Naive B cell (primary cell): ENCODE results near the gene APC2. TPM values are rescaled to one million over a fixed set of nuclear protein-coding genes. Genes with fewer than 3 reads are reported as not detected.
"Not testable (repeated sequence)": the region's sequence is repeated elsewhere in the genome, so short reads cannot be mapped to it uniquely, and the experiment has no call there.

Experiments
- ATAC-seq, 2 donors: fragments of 150-1000 bp; cut with Tn5 transposase; 2 replicates each; pipeline ENCODE4 v1.10.0; 2021; ENCODE audit warnings: low read depth in 2 of 2, mild to moderate bottlenecking in 2 of 2, moderate library complexity in 2 of 2
- DNase-seq: peaks from one replicate; pipeline ENCODE4 v3.0.0; 2022
- H3K27ac Mint-ChIP-seq, 6 donors: one replicate each; pipeline ENCODE4 v1.8.0; 2020 to 2022; ENCODE audit warnings: mild to moderate bottlenecking in 6 of 6, mixed read lengths in 6 of 6, moderate library complexity in 5 of 6, inconsistent platforms in 2 of 6
- H3K27me3 Mint-ChIP-seq, 3 donors: one replicate each; pipeline ENCODE4 v1.8.0; 2021 to 2022; ENCODE audit warnings: mixed read lengths in 3 of 3, mild to moderate bottlenecking in 1 of 3
- H3K36me3 Mint-ChIP-seq, 2 donors: one replicate each; pipeline ENCODE4 v1.8.0; 2020 to 2022; ENCODE audit warnings: mixed read lengths in 2 of 2, inconsistent platforms in 1 of 2, mild to moderate bottlenecking in 1 of 2
- H3K4me1 Mint-ChIP-seq, 3 donors: one replicate each; pipeline ENCODE4 v1.8.0; 2020 to 2022; ENCODE audit warnings: mixed read lengths in 3 of 3, inconsistent platforms in 1 of 3, mild to moderate bottlenecking in 1 of 3, moderate library complexity in 1 of 3
- H3K4me3 Mint-ChIP-seq, 8 donors: one replicate each; pipeline ENCODE4 v1.8.0; 2020 to 2022; ENCODE audit warnings: mild to moderate bottlenecking in 8 of 8, mixed read lengths in 8 of 8, moderate library complexity in 8 of 8, inconsistent platforms in 2 of 8
- H3K9me3 Mint-ChIP-seq, 7 donors: one replicate each; pipeline ENCODE4 v1.8.0; 2020 to 2022; ENCODE audit warnings: mixed read lengths in 7 of 7, mild to moderate bottlenecking in 5 of 7, inconsistent platforms in 2 of 7, moderate library complexity in 1 of 7
- polyA plus RNA-seq, 6 donors: library from polyadenylated mRNA; unstranded; fragments of 300-500 nt; fragmentation: Illumina TruSeq; gene quantifications; one replicate each; pipeline ENCODE4 v1.2.3, GENCODE V29; 2021; ENCODE audit warnings: low read depth in 6 of 6

The APC2 gene
- polyA plus RNA-seq, 6 donors from 2014 or later = 0.03 TPM; not detected in 5

DNA sequence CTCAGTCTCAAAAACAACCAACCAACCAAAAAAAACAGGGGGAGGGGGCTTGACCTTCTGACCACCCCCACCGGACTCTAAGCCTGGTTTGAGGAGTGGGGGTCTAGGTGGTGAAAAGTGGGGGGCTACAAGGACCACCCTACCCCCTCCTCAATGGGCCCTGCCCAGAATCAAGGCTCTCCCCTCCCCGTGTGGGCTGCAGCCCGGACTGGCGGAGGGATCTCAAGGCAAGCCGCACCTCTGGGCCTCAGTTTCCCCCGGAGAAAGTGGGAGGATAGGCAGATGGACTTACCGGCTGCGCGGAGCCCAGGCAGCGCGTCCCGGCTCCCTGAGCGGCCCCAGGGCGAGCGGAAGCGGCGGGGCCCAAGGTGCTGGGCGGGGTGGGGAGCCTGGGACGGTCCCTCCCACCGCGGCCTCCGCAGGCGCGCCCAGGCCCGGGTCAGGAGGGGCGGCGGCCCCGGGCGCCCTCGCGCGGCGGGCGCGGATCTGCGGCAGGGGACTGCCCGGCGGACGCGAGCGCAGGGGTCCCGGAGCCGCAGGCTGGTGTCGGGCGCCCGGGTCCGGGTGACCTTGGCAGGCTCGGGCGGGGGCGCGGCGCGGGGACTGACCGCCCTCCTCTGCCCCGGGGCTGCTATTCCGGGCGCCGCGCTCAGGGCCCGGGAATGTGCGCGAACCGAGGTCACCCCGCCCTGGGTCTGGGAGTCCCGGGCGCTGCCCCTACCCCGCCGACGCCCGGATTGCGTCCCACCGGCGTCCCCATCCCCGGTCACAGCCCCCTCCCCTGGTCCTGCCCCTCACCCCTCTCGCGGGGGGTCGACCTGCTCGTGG lies 63.0 kb downstream of the APC2 start, which contains the start of gene ADAMTSL5:
Gene ADAMTSL5 (minus strand): TSS at position 349 of the 828 bp plus-strand sequence. CDS start 2,076 bp downstream, outside the sequence.
- H3K27me3 Mint-ChIP-seq = peaks cover 24 to 79% (median 48%) of the 10 kb centered on the region in 3 donors
- ATAC-seq (peak; percentile 44 to 50), DNase-seq (peak; percentile 19)
- peaks cover 0 to 11% of the 10 kb centered on the region in 2 donors for H3K36me3 Mint-ChIP-seq
- peak within 1 kb of the TSS in 3 of 6 donors; percentile 41 to 85 (median 54) for H3K27ac Mint-ChIP-seq
- peaks cover 2 to 11% (median 10%) of the 10 kb centered on the region in 3 donors for H3K4me1 Mint-ChIP-seq
- peak within 1 kb of the TSS in 5 of 8 donors; percentile 52 to 71 (median 60) for H3K4me3 Mint-ChIP-seq
- peaks cover 0 to 10% (median 4%) of the 10 kb centered on the region in 7 donors for H3K9me3 Mint-ChIP-seq

DNA sequence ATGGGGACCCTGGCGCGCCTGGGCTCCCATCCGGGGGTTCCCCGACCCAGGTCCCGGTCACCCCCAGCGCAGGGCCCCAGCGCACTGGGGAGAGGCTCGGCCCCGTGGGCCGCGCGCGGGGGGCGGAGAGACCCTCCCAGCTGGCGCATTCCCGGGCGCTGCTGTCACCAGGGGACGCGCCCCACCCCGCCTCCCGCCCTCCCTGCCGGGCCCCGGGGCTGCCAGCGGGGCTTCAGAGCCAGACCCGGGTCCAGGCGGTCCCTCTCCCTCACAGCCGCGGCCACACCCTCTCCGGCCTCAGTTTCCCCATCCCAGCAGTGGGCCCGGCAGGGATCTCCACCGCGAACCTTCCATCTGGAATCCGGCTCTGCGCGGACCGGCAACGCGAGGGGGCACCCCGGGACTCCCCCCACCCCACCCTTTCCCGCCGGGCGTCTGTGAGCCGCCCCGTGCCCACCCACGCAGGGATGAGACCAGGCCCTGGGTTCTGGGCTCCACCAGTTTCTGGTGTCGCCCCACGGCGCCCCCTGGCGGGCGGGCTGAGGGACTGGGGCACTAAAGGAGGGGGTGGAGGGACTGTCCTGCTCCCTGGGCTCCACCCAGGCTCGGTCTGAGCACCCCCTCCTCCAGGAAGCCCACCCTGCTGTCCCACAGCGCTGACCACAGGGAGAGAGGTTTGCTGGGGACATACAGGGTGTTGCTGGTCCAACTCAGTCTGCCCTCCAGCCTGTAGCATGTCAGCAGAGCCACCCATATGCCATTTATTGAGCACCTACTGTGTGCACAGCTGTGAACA lies 63.8 kb downstream of the APC2 start:
- peak; percentile 41 for DNase-seq
- Mint-ChIP-seq H3K27me3 (peaks cover 23 to 80% (median 52%) of the 10 kb centered on the region in 3 donors), H3K4me1 (peaks cover 0 to 9% (median 8%) of the 10 kb centered on the region in 3 donors), H3K27ac (peak overlapping the region in 1 of 6 donors; percentile 30), H3K4me3 (peak overlapping the region in 3 of 8 donors; percentile 40 to 52 (median 48)), H3K36me3 (peaks cover 0 to 9% of the 10 kb centered on the region in 2 donors), H3K9me3 (peaks cover 0 to 9% (median 2%) of the 10 kb centered on the region in 7 donors)
- peak; percentile 70 to 74 for ATAC-seq

GRCh38 chr19:1514295-1514661 lies 64.4 kb downstream of the APC2 start:
- peak overlapping the region in 3 of 8 donors; percentile 22 to 48 (median 40) for H3K4me3 Mint-ChIP-seq
- peaks cover 23 to 78% (median 55%) of the 10 kb centered on the region in 3 donors for H3K27me3 Mint-ChIP-seq

DNA sequence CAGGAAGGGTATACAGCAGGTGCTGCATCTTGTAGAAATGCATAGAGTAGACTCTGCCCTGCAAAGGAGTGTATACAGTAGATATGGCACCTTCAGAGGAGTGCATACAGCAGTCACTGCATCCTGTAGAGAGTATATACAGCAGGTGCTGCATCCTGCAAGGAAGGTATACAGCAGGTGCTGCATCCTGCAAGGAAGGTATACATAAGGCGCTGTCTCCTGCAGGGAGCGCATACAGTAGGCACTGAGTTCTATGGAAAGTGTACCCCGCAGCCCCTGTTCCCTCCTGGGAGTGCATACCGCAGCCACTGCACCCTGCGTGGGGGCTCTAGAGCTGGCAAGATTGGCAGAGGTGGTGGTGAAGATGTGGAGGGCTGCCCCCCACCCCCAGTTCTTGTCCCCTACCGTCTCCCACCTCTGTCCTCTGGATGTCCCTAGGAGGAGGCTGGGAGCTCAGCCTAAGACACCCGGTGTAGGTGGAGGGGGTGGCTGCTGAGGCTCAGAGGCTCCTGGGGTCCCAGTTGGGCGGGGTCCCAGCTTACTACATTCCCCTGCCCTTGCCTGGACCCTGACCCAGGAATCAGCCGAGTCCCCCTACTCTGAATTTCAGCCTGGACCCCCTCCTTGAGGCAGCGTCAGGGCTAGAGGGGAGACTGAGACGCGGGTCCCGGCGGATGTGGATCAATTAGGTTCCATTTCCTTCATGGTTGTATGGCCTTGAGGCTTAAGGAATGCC lies 65.2 kb downstream of the APC2 start:
- Mint-ChIP-seq H3K4me1 (peaks cover 0 to 9% (median 4%) of the 10 kb centered on the region in 3 donors), H3K4me3 (peak overlapping the region in 1 of 8 donors; percentile 22), H3K9me3 (peaks cover 0 to 7% (median 0%) of the 10 kb centered on the region in 7 donors), H3K36me3 (peaks cover 0 to 9% of the 10 kb centered on the region in 2 donors), H3K27ac (peak overlapping the region in 1 of 6 donors; percentile 47), H3K27me3 (peaks cover 18 to 70% (median 49%) of the 10 kb centered on the region in 3 donors)
- DNase-seq (no peak), ATAC-seq (no peak)

More at GRCh38 chr19:1514295-1514661, 64.4 kb downstream of the APC2 start:
- ATAC-seq = no peak
- Mint-ChIP-seq H3K4me1 (peaks cover 0 to 9% (median 8%) of the 10 kb centered on the region in 3 donors), H3K27ac (no peak overlapping the region), H3K9me3 (peaks cover 0 to 7% (median 0%) of the 10 kb centered on the region in 7 donors), H3K36me3 (peaks cover 0 to 9% of the 10 kb centered on the region in 2 donors)
- no peak for DNase-seq

DNA sequence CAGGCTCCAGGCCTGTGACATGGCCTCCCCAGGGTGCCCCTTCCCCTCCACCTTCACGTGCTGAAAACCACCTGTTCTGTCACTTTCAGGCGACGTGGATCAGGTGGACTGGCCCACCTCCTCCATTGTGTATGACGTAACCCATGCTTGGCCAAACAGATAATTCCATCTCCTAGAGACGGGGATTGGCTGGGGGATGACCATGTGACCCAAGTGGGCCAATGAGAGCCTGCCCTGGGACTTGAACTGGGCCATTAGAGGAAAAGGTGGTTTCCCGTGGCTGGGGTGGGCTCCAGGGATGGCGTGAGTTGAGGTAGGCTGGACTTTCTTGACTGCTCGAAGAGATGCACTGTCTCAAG lies 66.5 kb downstream of the APC2 start:
- H3K27me3 Mint-ChIP-seq = peaks cover 11 to 60% (median 36%) of the 10 kb centered on the region in 3 donors
- H3K4me1 Mint-ChIP-seq = peaks cover 0 to 9% (median 4%) of the 10 kb centered on the region in 3 donors
- ATAC-seq = no peak
- DNase-seq = no peak
- peaks cover 0 to 9% of the 10 kb centered on the region in 2 donors for H3K36me3 Mint-ChIP-seq
- peak overlapping the region in 1 of 8 donors; percentile 30 for H3K4me3 Mint-ChIP-seq
- peaks cover 0 to 7% (median 0%) of the 10 kb centered on the region in 7 donors for H3K9me3 Mint-ChIP-seq
- H3K27ac Mint-ChIP-seq = no peak overlapping the region

GRCh38 chr19:1518471-1518870 lies 68.5 kb downstream of the APC2 start:
- Mint-ChIP-seq H3K4me3 (no peak overlapping the region), H3K36me3 (peaks cover 0 to 9% of the 10 kb centered on the region in 2 donors), H3K27ac (no peak overlapping the region), H3K27me3 (peaks cover 20 to 67% (median 38%) of the 10 kb centered on the region in 3 donors), H3K9me3 (peaks cover 0 to 7% (median 0%) of the 10 kb centered on the region in 7 donors), H3K4me1 (peaks cover 0 to 4% (median 2%) of the 10 kb centered on the region in 3 donors)
- DNase-seq (no peak), ATAC-seq (no peak)

GRCh38 chr19:1519802-1520201 lies 69.9 kb downstream of the APC2 start:
- peaks cover 0 to 15% of the 10 kb centered on the region in 2 donors for H3K36me3 Mint-ChIP-seq
- H3K27ac Mint-ChIP-seq, DNase-seq, H3K4me3 Mint-ChIP-seq, ATAC-seq, H3K4me1 Mint-ChIP-seq, H3K9me3 Mint-ChIP-seq: not testable (repeated sequence)
- H3K27me3 Mint-ChIP-seq = peaks cover 25 to 63% (median 38%) of the 10 kb centered on the region in 3 donors

GRCh38 chr19:1520203-1520780 lies 70.4 kb downstream of the APC2 start:
- ATAC-seq (no peak), DNase-seq (no peak)
- Mint-ChIP-seq H3K4me1 (peaks cover 5 to 7% (median 7%) of the 10 kb centered on the region in 3 donors), H3K27me3 (peaks cover 28 to 63% (median 42%) of the 10 kb centered on the region in 3 donors), H3K27ac (no peak overlapping the region), H3K36me3 (peaks cover 0 to 17% of the 10 kb centered on the region in 2 donors), H3K9me3 (peaks cover 0 to 8% (median 0%) of the 10 kb centered on the region in 7 donors), H3K4me3 (no peak overlapping the region)

- ATAC-seq = no peak
- Mint-ChIP-seq H3K4me1 (peaks cover 7 to 12% (median 11%) of the 10 kb centered on the region in 3 donors), H3K36me3 (peaks cover 0 to 13% of the 10 kb centered on the region in 2 donors), H3K9me3 (peaks cover 0 to 4% (median 0%) of the 10 kb centered on the region in 7 donors), H3K27ac (no peak overlapping the region), H3K4me3 (no peak overlapping the region), H3K27me3 (peaks cover 27 to 65% (median 47%) of the 10 kb centered on the region in 3 donors)
- no peak for DNase-seq
Measured at GRCh38 chr19:1521636-1522035, 71.7 kb downstream of the APC2 start.

- H3K27me3 Mint-ChIP-seq = peaks cover 28 to 65% (median 47%) of the 10 kb centered on the region in 3 donors
- H3K4me1 Mint-ChIP-seq = peaks cover 7 to 12% (median 11%) of the 10 kb centered on the region in 3 donors
- H3K4me3 Mint-ChIP-seq = peak overlapping the region in 2 of 8 donors; percentile 30 to 57
- peaks cover 0 to 4% (median 0%) of the 10 kb centered on the region in 7 donors for H3K9me3 Mint-ChIP-seq
- ATAC-seq (no peak), DNase-seq (no peak)
- peaks cover 0 to 9% of the 10 kb centered on the region in 2 donors for H3K36me3 Mint-ChIP-seq
- H3K27ac Mint-ChIP-seq = no peak overlapping the region
Measured at GRCh38 chr19:1522061-1522460, 72.1 kb downstream of the APC2 start.

DNA sequence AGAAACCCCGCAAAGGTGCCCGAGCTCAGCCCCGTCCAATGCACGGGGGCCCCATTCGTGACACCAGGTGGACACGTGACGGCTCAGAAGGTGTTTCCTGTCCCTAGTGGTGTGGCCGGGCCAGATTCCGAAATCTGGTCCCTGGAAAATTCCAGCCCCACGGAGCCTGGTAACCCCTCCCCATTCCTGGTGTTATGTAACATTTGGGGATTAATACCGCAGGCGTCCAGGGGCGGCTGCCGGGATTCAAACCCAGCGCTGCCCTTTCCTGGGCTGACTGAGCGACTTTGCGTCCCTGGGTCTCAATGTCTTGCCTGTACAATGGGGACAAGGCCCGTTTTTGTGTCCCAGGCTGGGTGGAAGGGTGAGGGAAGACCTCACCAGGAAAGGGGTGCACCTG lies 72.9 kb downstream of the APC2 start:
- peaks cover 0 to 4% (median 0%) of the 10 kb centered on the region in 7 donors for H3K9me3 Mint-ChIP-seq
- DNase-seq (no peak), ATAC-seq (no peak)
- H3K27me3 Mint-ChIP-seq = peaks cover 30 to 71% (median 53%) of the 10 kb centered on the region in 3 donors
- H3K27ac Mint-ChIP-seq = no peak overlapping the region
- peak overlapping the region in 1 of 8 donors; percentile 21 for H3K4me3 Mint-ChIP-seq
- H3K36me3 Mint-ChIP-seq = peaks cover 0 to 9% of the 10 kb centered on the region in 2 donors
- H3K4me1 Mint-ChIP-seq = peaks cover 7 to 12% (median 11%) of the 10 kb centered on the region in 3 donors
